Fibroblast of skin of abdomen (primary cell): ENCODE measurements around the gene ENPP3. TPM values are rescaled to one million over a fixed set of nuclear protein-coding genes. Genes with fewer than 3 reads are reported as not detected.
A peak's percentile ranks its signal among the peaks of the same experiment; 100 is the strongest.

ENCODE experiments used
- DNase-seq: peaks from one replicate; pipeline ENCODE4 v3.0.0-alpha.2; 2013
- polyA plus RNA-seq, 2 experiments: library from polyadenylated mRNA; unstranded; fragments of 120-200 nt; gene quantifications; one replicate each; pipeline ENCODE4 v1.2.1, GENCODE V29; 2013; ENCODE audit not compliant: insufficient read length in 2 of 2

The ENPP3 gene
- polyA plus RNA-seq (2013, experiment 1 of 2; ENCODE audit: insufficient read length), result not detected
- not detected for polyA plus RNA-seq (2013, experiment 2 of 2; ENCODE audit: insufficient read length)

GRCh38 chr6:131636880-131637792 lies at the start of gene ENPP3:
TSS of gene ENPP3 (plus strand) at chr6:131637302. CDS start at chr6:131637385, 83 bp downstream.
- DNase-seq, result no peak

GRCh38 chr6:131587909-131588308 lies 49.2 kb upstream of the ENPP3 start:
- no peak for DNase-seq

DNA sequence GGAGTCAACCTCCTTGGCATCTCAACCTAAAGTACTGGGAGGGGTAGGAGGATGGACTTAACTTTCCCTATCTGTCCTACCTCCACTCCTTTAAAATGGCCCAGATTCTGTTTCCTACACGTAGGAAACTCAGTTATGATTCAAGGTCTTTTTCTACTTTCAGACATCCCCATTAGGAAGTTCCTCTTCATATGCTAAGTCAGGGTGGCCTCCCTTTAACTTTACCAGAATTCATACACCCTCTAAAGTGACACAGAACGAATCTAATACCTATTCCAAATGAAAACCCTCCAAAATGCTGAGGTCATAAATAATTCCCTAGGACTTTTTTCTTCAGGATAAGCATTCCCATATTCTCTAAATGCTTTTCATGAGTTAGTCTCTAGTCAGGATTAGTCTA lies 48.5 kb upstream of the ENPP3 start:
- DNase-seq, result no peak

- no peak for DNase-seq
These were observed 44.2 kb upstream of the ENPP3 start for GRCh38 chr6:131592935-131593334.

GRCh38 chr6:131594074-131594473 lies 43.0 kb upstream of the ENPP3 start:
- DNase-seq, result no peak

DNA sequence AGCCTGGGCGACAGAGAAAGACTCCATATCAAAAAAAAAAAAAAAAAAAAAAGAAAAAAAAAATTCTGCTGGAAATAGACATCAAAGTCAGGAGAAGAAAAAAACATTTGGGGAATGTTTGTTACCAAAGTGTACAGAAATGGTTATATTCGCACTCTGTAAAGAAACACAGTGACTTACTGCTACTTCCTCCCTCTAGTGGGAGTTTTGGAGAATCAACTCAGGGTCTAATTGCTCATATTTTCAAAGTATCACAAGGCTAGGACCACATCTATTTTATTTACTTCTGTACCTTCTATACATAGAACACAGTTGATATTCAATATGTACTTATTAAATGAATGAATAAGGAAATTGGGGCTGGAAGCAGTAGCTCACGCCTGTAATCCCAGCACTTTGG lies 39.7 kb upstream of the ENPP3 start:
- DNase-seq, result no peak

GRCh38 chr6:131600716-131601115 lies 36.4 kb upstream of the ENPP3 start:
- DNase-seq, result no peak

- DNase-seq, result peak; percentile 79
These were observed 34.3 kb upstream of the ENPP3 start for GRCh38 chr6:131602781-131603312.

GRCh38 chr6:131613296-131613925 lies 23.7 kb upstream of the ENPP3 start:
- DNase-seq, result no peak

GRCh38 chr6:131615275-131615674 lies 21.8 kb upstream of the ENPP3 start:
- no peak for DNase-seq

- DNase-seq, result peak; percentile 93
These were observed 9.1 kb upstream of the ENPP3 start, which contains the start of gene MED23 for GRCh38 chr6:131627724-131628682. TSS of gene MED23 (minus strand) at chr6:131628242. CDS start at chr6:131628049, 193 bp downstream.

- no peak for DNase-seq
These were observed 8.4 kb upstream of the ENPP3 start for GRCh38 chr6:131628726-131629125.

DNA sequence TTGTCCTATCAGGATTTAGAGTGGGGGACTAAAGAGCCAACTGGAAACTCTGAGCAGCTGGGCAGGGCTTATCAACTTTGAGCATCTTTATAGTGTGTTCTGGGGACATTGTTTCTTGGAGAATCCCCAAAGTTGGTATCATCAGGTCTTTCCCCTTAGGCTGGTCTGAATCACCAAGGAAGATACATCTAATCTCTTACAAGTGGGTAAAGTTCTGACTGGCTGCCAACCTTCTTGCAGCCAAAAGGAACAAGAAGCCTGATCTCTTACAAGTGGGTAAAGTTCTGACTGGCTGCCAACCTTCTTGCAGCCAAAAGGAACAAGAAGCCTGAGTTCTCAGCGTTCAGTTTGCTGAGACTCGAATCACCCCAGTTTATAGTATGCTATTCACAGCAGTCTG lies 7.5 kb upstream of the ENPP3 start:
- DNase-seq, result no peak

- no peak for DNase-seq
These were observed 5.3 kb upstream of the ENPP3 start for GRCh38 chr6:131631625-131632289.

- DNase-seq, result no peak
These were observed 1.4 kb upstream of the ENPP3 start for GRCh38 chr6:131635384-131636340.

GRCh38 chr6:131638013-131638412 lies 911 bp downstream of the ENPP3 start:
- DNase-seq, result no peak

- no peak for DNase-seq
These were observed 3.0 kb downstream of the ENPP3 start for GRCh38 chr6:131640100-131640499.

GRCh38 chr6:131640576-131640975 lies 3.5 kb downstream of the ENPP3 start:
- no peak for DNase-seq

DNA sequence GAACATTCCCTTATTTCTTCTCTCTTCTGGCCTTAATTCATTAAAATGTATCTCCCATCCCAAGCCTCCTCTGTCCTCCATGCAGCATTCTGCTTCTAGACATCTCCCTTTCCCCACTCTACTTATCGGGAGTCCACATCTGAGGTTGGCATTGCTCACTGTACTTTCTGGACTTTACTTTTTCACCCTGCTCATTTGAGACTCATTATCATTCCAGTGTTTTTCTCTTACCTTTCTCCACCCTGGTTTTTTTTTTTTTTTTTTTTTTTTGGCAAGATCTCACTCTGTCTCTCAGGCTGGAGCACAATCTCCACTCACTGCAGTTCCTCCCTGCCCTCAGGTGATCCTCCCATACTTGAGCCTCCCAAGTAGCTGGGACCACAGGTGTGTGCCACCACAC lies 4.5 kb downstream of the ENPP3 start:
- DNase-seq, result no peak

- no peak for DNase-seq
These were observed 5.5 kb downstream of the ENPP3 start for GRCh38 chr6:131642565-131642964.
